CD4-positive, alpha-beta T cell treated with Interleukin-1 beta for 1 hour (primary cell): ENCODE measurements around the gene GATAD2B.
"Not testable (repeated sequence)": the region's sequence is repeated elsewhere in the genome, so short reads cannot be mapped to it uniquely, and the experiment has no call there.

ENCODE experiments used
- DNase-seq, 2 donors: peaks; one replicate each; pipeline ENCODE4 v3.0.0-alpha.2; 2020 to 2022

Gene GATAD2B

DNA sequence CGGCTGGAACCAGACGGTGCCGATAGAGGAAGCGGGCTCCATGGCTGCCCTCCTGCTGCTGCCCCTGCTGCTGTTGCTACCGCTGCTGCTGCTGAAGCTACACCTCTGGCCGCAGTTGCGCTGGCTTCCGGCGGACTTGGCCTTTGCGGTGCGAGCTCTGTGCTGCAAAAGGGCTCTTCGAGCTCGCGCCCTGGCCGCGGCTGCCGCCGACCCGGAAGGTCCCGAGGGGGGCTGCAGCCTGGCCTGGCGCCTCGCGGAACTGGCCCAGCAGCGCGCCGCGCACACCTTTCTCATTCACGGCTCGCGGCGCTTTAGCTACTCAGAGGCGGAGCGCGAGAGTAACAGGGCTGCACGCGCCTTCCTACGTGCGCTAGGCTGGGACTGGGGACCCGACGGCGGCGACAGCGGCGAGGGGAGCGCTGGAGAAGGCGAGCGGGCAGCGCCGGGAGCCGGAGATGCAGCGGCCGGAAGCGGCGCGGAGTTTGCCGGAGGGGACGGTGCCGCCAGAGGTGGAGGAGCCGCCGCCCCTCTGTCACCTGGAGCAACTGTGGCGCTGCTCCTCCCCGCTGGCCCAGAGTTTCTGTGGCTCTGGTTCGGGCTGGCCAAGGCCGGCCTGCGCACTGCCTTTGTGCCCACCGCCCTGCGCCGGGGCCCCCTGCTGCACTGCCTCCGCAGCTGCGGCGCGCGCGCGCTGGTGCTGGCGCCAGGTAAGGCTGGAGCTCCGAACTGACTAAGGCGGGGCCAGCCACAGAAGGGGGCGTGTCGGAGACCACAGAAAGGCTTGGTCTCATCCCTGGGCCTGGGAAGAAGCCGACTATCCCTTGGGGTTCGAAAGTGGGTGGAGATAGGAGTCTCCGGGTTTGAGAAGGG is 147.1 kb downstream of the GATAD2B start:
- peak; percentile 67 to 68 for DNase-seq

DNA sequence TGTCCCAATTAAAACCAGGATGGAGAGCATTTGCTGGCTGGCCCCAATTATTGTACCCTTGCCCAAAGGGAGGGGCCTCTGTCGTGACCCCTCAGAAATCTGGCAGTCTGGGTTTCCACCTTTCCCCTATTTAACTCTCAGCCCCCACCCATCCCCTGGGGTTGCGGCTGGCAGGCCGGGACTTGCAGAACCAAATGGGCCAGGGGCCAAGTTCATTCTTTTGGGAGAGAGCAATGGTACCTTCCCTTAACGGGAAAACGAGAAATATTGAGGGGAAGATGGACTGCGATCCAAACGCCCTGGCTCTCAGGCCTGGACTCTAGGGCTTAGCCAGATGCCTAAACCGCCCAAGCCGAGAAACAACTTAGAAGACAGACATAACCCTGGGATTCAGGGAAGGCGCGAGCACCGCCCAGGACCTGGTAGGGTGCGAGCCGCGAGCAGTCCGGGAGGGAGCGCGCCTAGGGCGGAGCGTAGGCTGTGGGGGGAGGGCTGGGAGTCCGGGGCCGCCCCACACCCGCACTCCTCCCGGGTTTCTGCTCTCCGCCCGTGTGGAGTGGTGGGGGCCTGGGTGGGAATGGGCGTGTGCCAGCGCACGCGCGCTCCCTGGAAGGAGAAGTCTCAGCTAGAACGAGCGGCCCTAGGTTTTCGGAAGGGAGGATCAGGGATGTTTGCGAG is 147.9 kb downstream of the GATAD2B start, which contains the start of gene SLC27A3:
SLC27A3 (plus strand) TSS at position 628 of the 678 bp plus-strand sequence. CDS start 91 bp downstream, outside the sequence.
- no peak for DNase-seq

- DNase-seq, result no peak
Observed at GRCh38 chr1:153774026-153774595, 148.7 kb downstream of the GATAD2B start.

DNA sequence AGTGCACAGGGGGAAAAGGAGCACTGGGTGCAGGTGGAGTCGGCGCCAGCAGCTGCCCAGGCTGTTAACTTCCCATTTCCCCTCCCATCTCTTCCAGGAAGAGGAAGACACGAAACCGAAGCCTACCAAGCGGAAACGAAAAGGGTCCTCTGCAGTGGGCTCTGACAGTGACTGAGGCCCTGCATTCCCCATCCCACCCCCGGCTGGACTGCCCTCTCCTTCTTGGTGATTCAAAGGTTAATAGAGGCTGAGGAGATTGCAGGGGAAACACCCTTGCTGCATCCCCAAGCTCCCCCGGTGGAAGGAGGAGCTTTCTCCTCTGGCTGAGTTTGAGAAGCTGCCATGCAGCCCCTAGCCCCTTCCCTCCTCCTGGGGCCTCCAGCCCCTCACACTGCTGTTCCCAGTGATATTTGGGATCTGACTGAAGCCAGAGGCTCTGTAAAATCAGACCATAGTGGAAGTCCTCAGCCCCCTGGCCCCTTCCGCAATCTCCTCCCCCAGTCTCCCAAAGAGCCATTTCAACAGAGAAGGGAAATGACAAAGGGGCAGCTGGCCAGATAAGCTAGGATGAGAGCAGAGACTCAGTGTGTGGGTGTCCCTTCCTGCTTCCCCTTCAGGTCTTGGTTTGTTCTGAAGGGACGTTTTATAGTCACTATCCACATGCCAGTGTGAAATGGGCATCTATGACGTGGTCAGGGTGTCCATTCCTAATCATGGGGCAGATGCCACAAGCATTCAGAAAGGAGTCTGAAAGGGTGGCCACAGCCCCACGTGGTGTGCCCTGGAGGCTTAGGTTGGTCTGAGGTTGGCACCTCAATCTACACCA is 149.5 kb downstream of the GATAD2B start:
- DNase-seq, result peak in 1 of 2 donors; percentile 19

GRCh38 chr1:153771841-153772593 is 150.8 kb downstream of the GATAD2B start:
- DNase-seq, result no peak

DNA sequence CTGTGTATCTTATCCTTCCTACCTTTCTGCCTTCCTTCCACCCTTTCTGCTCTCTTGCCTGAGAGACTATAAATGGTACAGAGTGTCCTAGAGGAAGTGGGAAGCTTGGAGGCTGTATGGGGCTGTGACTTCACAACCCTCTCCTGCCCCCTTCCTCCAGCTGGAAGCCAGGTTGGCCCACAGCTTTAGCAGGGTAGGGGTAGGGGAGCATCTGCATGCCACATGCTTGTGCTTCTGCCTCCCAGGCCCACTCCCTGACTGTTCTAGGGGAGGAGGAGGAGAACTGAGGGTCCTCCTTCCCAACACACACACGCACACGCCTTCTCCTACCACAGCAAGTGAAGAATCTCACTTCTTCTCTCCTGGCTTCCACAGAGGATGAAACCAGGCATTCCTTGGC is 151.5 kb downstream of the GATAD2B start:
- DNase-seq, result no peak

DNA sequence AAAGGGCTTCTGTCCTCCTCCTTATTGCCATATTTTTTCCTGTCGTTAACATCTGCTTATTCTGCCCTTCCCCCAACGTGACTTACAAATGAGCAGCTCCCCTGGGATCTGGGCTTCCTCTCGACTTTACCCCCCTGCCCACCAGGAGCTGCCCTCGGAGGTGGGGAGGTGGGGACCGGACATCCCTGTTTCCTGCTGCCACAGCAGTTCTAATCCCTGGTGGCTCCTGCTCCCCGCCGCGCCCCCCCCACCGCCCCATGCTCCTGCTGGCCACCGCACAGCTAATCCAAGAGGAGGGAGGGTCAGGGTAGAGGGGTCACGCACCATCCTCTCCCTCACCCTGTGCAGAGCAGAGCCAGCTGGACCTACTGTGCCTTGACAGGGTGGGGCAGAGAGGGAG is 152.0 kb downstream of the GATAD2B start:
- DNase-seq, result no peak

DNA sequence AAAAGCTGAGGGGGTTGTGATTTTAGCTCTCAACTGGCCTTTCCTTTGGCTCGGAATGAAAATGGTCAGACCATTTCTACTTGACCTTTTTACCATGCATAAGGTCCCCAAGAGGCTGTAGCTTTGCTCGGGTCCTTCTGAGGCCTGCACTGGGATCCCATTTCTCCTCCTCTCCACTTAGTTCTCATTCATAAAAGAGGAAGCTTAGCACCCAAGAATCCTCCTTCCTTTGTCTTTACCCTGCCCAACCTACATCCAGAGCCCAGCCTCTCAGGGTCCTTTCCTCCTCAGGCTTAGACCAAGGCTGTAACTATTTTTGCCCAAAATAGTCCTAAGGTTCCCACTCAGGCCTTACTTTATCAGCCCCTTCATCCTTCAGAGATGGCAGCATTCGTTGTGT is 153.6 kb downstream of the GATAD2B start:
- DNase-seq, result no peak

- DNase-seq, result no peak
Observed at GRCh38 chr1:153768316-153769181, 154.2 kb downstream of the GATAD2B start.

- DNase-seq, result no peak
Observed at GRCh38 chr1:153767519-153767918, 155.3 kb downstream of the GATAD2B start.

DNA sequence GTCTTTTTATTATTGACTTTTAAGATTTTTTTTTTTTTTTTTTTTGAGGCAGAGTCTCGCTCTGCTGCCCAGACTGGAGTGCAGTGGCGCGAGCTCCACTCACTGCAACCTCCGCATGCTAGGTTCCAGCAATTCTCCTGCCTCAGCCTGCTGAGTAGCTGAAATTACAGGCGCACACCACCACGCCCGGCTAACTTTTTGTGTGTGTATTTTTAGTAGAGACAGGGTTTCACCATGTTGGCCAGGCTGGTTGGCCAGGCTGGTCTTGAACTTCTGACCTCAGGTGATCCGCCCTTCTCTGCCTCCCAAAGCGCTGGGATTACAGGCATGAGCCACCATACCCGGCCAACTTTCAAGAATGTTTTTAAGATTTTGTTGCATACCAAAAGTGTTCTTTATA is 156.1 kb downstream of the GATAD2B start:
- not testable (repeated sequence) for DNase-seq

DNA sequence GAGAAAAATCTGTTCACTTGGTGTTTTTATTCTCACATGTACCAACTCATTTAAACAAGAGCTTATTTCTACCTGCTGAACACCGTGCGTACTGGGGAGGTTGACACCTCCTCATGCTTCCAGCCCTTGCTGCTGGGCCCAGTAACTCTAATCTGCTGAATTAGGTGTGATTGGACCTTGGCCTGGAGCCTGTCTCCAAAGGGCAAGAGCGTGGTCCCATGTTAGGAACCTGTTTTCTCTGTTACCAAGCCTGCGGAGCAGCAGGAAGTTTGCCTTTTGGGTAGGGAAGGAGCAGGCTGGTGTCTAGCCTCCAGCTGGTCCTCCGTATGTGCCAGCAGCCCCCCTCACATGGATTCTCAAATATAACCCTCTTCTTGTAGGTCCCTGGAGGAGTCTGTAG is 158.5 kb downstream of the GATAD2B start:
- DNase-seq, result no peak

GRCh38 chr1:153763365-153764225 is 159.2 kb downstream of the GATAD2B start:
- no peak for DNase-seq

DNA sequence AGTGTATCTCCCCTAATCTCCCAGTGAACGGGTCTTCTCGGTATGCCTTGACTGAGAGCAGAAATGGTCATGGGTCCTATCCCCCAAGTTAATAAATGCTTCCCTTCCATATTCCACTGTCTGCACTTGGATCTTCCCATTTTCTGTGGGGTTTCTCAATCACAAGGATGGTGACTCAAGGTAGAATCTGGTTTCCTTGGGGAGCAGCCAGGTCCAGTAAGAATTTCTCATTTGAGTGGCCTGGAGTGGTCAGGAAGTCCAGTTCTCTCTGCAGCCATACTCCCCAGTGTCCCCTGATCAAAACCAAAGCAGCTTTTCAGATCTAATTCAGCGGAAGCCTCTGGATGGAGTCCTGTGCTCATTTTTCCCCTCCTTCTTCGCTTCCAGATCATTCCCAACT is 162.3 kb downstream of the GATAD2B start:
- DNase-seq, result no peak
